ENCODE data around the gene ZNF354B.
"Not testable (repeated sequence)": the region's sequence is repeated elsewhere in the genome, so short reads cannot be mapped to it uniquely, and the experiment has no call there.

Gene ZNF354B

GRCh38 chr5:178859625-178860521 is at the start of gene ZNF354B:
ZNF354B (plus strand) TSS chr5:178859953; CDS start chr5:178861048, 1,095 bp downstream.
- peak; percentile 81 for DNase-seq

GRCh38 chr5:178817506-178817905 is 42.2 kb upstream of the ZNF354B start:
- DNase-seq: no peak

- no peak for DNase-seq
Measured at GRCh38 chr5:178818094-178818493, 41.7 kb upstream of the ZNF354B start.

GRCh38 chr5:178820001-178820400 is 39.8 kb upstream of the ZNF354B start:
- no peak for DNase-seq

GRCh38 chr5:178825444-178825843 is 34.3 kb upstream of the ZNF354B start:
- DNase-seq: no peak

- no peak for DNase-seq
Measured at GRCh38 chr5:178826216-178826615, 33.5 kb upstream of the ZNF354B start.

GRCh38 chr5:178827636-178828035 is 32.1 kb upstream of the ZNF354B start:
- no peak for DNase-seq

- no peak for DNase-seq
Measured at GRCh38 chr5:178831049-178831448, 28.7 kb upstream of the ZNF354B start.

GRCh38 chr5:178832618-178833201 is 27.0 kb upstream of the ZNF354B start:
- DNase-seq: peak; percentile 59

- no peak for DNase-seq
Measured at GRCh38 chr5:178836628-178837027, 23.1 kb upstream of the ZNF354B start.

- DNase-seq: not testable (repeated sequence)
Measured at GRCh38 chr5:178838695-178839318, 20.9 kb upstream of the ZNF354B start.

- DNase-seq: no peak
Measured at GRCh38 chr5:178839319-178839704, 20.4 kb upstream of the ZNF354B start.

- not testable (repeated sequence) for DNase-seq
Measured at GRCh38 chr5:178840399-178840798, 19.4 kb upstream of the ZNF354B start.

GRCh38 chr5:178849316-178849715 is 10.4 kb upstream of the ZNF354B start:
- DNase-seq: no peak

- no peak for DNase-seq
Measured at GRCh38 chr5:178851951-178852350, 7.8 kb upstream of the ZNF354B start.

GRCh38 chr5:178854284-178854683 is 5.5 kb upstream of the ZNF354B start:
- no peak for DNase-seq

- not testable (repeated sequence) for DNase-seq
Measured at GRCh38 chr5:178860615-178861014, 862 bp downstream of the ZNF354B start.

GRCh38 chr5:178861627-178862026 is 1.9 kb downstream of the ZNF354B start:
- DNase-seq: no peak

- DNase-seq: no peak
Measured at GRCh38 chr5:178866946-178867345, 7.2 kb downstream of the ZNF354B start.

GRCh38 chr5:178869577-178869976 is 9.8 kb downstream of the ZNF354B start:
- DNase-seq: no peak

GRCh38 chr5:178870411-178870810 is 10.7 kb downstream of the ZNF354B start:
- no peak for DNase-seq

GRCh38 chr5:178872302-178872701 is 12.5 kb downstream of the ZNF354B start:
- no peak for DNase-seq

GRCh38 chr5:178883115-178883694 is 23.5 kb downstream of the ZNF354B start:
- not testable (repeated sequence) for DNase-seq
